HL-60 (cell line): ENCODE measurements around the gene TMEFF2.

Experiments
- DNase-seq, 2 experiments: peaks; one replicate each; pipeline ENCODE4 v3.0.0-alpha.2; 2010 to 2020; ENCODE audit warnings: low read depth in 1 of 2, low spot score in 1 of 2
- H3K27ac ChIP-seq: fragments of 250-450 bp; sonication (Bioruptor Pico); replicated peaks from 2 replicates; pipeline ENCODE4 v1.5.1; 2020; ENCODE audit warnings: mild to moderate bottlenecking, moderate library complexity
- H3K27me3 ChIP-seq: fragments of 250-450 bp; sonication (Bioruptor Pico); 2 replicates; pipeline ENCODE4 v1.5.1; 2021; ENCODE audit warnings: mild to moderate bottlenecking, moderate library complexity; ENCODE audit not compliant: insufficient read depth, poor library complexity, severe bottlenecking
- H3K4me3 ChIP-seq: replicated peaks from 2 replicates; pipeline ENCODE4 v1.5.1; 2011; ENCODE audit warnings: mild to moderate bottlenecking, control low read depth, low read length; ENCODE audit not compliant: insufficient read depth
- CTCF ChIP-seq: IDR thresholded peaks from one replicate; pipeline ENCODE4 v1.5.1; 2011; ENCODE audit warnings: low read length, control low read depth, inconsistent platforms; ENCODE audit not compliant: insufficient read depth
- GABPA ChIP-seq: IDR thresholded peaks from 2 replicates; pipeline ENCODE4 v1.6.1; 2012; ENCODE audit warnings: low read depth
- POLR2AphosphoS5 ChIP-seq: IDR thresholded peaks from 2 replicates; pipeline ENCODE4 v1.6.1; 2012; ENCODE audit warnings: low read depth
- REST ChIP-seq: IDR thresholded peaks from 2 replicates; pipeline ENCODE4 v1.6.1; 2012; ENCODE audit warnings: low read depth; ENCODE audit not compliant: insufficient replicate concordance
- SPI1 ChIP-seq: IDR thresholded peaks from 2 replicates; pipeline ENCODE4 v1.6.1; 2012; ENCODE audit warnings: low read depth, mild to moderate bottlenecking, borderline replicate concordance
- long read RNA-seq: library from polyadenylated mRNA; unstranded; transcript quantifications from one replicate; pipeline ENCODE4 v2.0.0, GENCODE V29; 2020

Gene TMEFF2
- long read RNA-seq, partial matches to known transcripts, result 0 of 1 reads
- long read RNA-seq, other reads (novel, unspliced or antisense), result 1 of 1 reads

- TF ChIP-seq SPI1 (no peak), CTCF (no peak), REST (no peak), GABPA (no peak), POLR2AphosphoS5 (no peak)
- Histone ChIP-seq H3K4me3 (no peak within 1 kb of the TSS), H3K27me3 (peaks cover 40% of the 10 kb centered on the region), H3K27ac (no peak within 1 kb of the TSS)
- no peak for DNase-seq
Measured at GRCh38 chr2:192194866-192195547, at the start of gene TMEFF2. Gene TMEFF2, minus strand, starts transcription at chr2:192194933. Its CDS starts 409 bp downstream, at chr2:192194524.

- DNase-seq, result no peak
- Histone ChIP-seq H3K27me3 (no peaks in the 10 kb centered on the region), H3K27ac (no peak overlapping the region), H3K4me3 (no peak overlapping the region)
- TF ChIP-seq CTCF, result no peak
Measured at GRCh38 chr2:192243488-192243887, 48.8 kb upstream of the TMEFF2 start.

GRCh38 chr2:192236136-192236535, 41.4 kb upstream of the TMEFF2 start:
- Histone ChIP-seq H3K27me3 (no peaks in the 10 kb centered on the region), H3K4me3 (no peak overlapping the region), H3K27ac (no peak overlapping the region)
- TF ChIP-seq CTCF, result no peak
- TF ChIP-seq GABPA, result no peak
- no peak for TF ChIP-seq POLR2AphosphoS5
- no peak for TF ChIP-seq REST
- no peak for TF ChIP-seq SPI1
- no peak for DNase-seq
